Endometrial microvascular endothelial cells (primary cell): ENCODE results near the gene MYOZ1. TPM values are rescaled to one million over a fixed set of nuclear protein-coding genes. Genes with fewer than 3 reads are reported as not detected.
"Not testable (repeated sequence)": the region's sequence is repeated elsewhere in the genome, so short reads cannot be mapped to it uniquely, and the experiment has no call there.

ENCODE experiments used
- in situ Hi-C: cut with HindIII; loops from 2 replicates; pipeline ENCODE4 v1.10.0; 2017; ENCODE audit warnings: low sequenced_read_pairs, low pct_unique_long_range_greater_than_20kb; ENCODE audit errors: inconsistent ontology term
- total RNA-seq: library from RNA; depleted of rRNA; stranded (reverse); fragments of >200 nt; gene quantifications from one replicate; pipeline ENCODE4 v1.2.3, GENCODE V29; 2015; ENCODE audit errors: inconsistent ontology term

MYOZ1 gene
- total RNA-seq, 1 donor from 2014 or later = not detected

GRCh38 chr10:73620974-73621373 lies 20.3 kb downstream of the MYOZ1 start:
- in situ Hi-C loops = not testable (repeated sequence)

GRCh38 chr10:73617143-73617542 lies 24.1 kb downstream of the MYOZ1 start:
- in situ Hi-C loops = not testable (repeated sequence)

GRCh38 chr10:73614720-73615119 lies 26.6 kb downstream of the MYOZ1 start:
- in situ Hi-C loops = no loop called here

- in situ Hi-C loops = no loop called here
These were observed 32.2 kb downstream of the MYOZ1 start for GRCh38 chr10:73609116-73609515.

- in situ Hi-C loops = no loop called here
These were observed 39.8 kb downstream of the MYOZ1 start for GRCh38 chr10:73601486-73601921.

GRCh38 chr10:73597346-73597745 lies 43.9 kb downstream of the MYOZ1 start:
- in situ Hi-C loops = no loop called here

GRCh38 chr10:73593812-73594211 lies 47.5 kb downstream of the MYOZ1 start:
- in situ Hi-C loops = no loop called here

GRCh38 chr10:73593110-73593509 lies 48.2 kb downstream of the MYOZ1 start:
- in situ Hi-C loops = no loop called here

GRCh38 chr10:73591935-73592699 lies 49.2 kb downstream of the MYOZ1 start:
- in situ Hi-C loops = no loop called here

- in situ Hi-C loops = no loop called here
These were observed 50.1 kb downstream of the MYOZ1 start, which contains the start of gene USP54 for GRCh38 chr10:73590881-73591799. TSS of gene USP54 (minus strand) at chr10:73591342. CDS start at chr10:73575658, 15,684 bp downstream.

- in situ Hi-C loops = no loop called here
These were observed 51.6 kb downstream of the MYOZ1 start for GRCh38 chr10:73589563-73590126.

- in situ Hi-C loops = no loop called here
These were observed 52.6 kb downstream of the MYOZ1 start for GRCh38 chr10:73588656-73589055.

GRCh38 chr10:73586583-73586984 lies 54.7 kb downstream of the MYOZ1 start:
- in situ Hi-C loops = no loop called here

GRCh38 chr10:73585327-73585726 lies 55.9 kb downstream of the MYOZ1 start:
- in situ Hi-C loops = no loop called here

- in situ Hi-C loops = no loop called here
These were observed 56.5 kb downstream of the MYOZ1 start for GRCh38 chr10:73584737-73585136.

GRCh38 chr10:73581918-73582317 lies 59.4 kb downstream of the MYOZ1 start:
- in situ Hi-C loops = no loop called here
